DMS 273 (cell line): ENCODE data around the gene FUT1.
A peak's percentile ranks its signal among the peaks of the same experiment; 100 is the strongest.

Experiments used
- DNase-seq: peaks from one replicate; lab custom pipeline; 2025; ENCODE audit not compliant: unreplicated experiment; lab: John Stamatoyannopoulos, UW

Gene FUT1

GRCh38 chr19:48741129-48741999 lies 11.1 kb downstream of the FUT1 start:
- peak; percentile 46 for DNase-seq

GRCh38 chr19:48740164-48740972 lies 12.1 kb downstream of the FUT1 start, which contains the start of gene RASIP1:
Gene RASIP1 (minus strand): TSS chr19:48740610. CDS start chr19:48740282, 328 bp downstream.
- no peak for DNase-seq

GRCh38 chr19:48739404-48740163 lies 12.9 kb downstream of the FUT1 start:
- peak; percentile 70 for DNase-seq

- peak; percentile 98 for DNase-seq
These were observed 13.7 kb downstream of the FUT1 start for GRCh38 chr19:48738557-48739403.

- DNase-seq, result peak; percentile 83
These were observed 15.0 kb downstream of the FUT1 start for GRCh38 chr19:48737360-48737998.

- peak; percentile 26 for DNase-seq
These were observed 17.3 kb downstream of the FUT1 start for GRCh38 chr19:48735031-48735615.

- DNase-seq, result no peak
These were observed 17.8 kb downstream of the FUT1 start for GRCh38 chr19:48734625-48735024.

GRCh38 chr19:48731452-48731851 lies 21.0 kb downstream of the FUT1 start:
- no peak for DNase-seq

- DNase-seq, result no peak
These were observed 23.4 kb downstream of the FUT1 start for GRCh38 chr19:48728911-48729664.

GRCh38 chr19:48726556-48726955 lies 25.9 kb downstream of the FUT1 start:
- no peak for DNase-seq

GRCh38 chr19:48724796-48725753 lies 27.4 kb downstream of the FUT1 start:
- DNase-seq, result peak; percentile 81

GRCh38 chr19:48722196-48722708 lies 30.2 kb downstream of the FUT1 start:
- DNase-seq, result no peak

GRCh38 chr19:48720613-48721296 lies 31.7 kb downstream of the FUT1 start:
- peak; percentile 100 for DNase-seq

GRCh38 chr19:48720251-48720612 lies 32.2 kb downstream of the FUT1 start:
- DNase-seq, result no peak

- DNase-seq, result peak; percentile 46
These were observed 32.9 kb downstream of the FUT1 start, which contains the start of gene MAMSTR for GRCh38 chr19:48719263-48720171. Gene MAMSTR (minus strand): TSS chr19:48719725. CDS start chr19:48719031, 694 bp downstream.
